ENCODE measurements around the gene PPP1R12B.
"Not testable (repeated sequence)": the region's sequence is repeated elsewhere in the genome, so short reads cannot be mapped to it uniquely, and the experiment has no call there.

PPP1R12B gene

DNA sequence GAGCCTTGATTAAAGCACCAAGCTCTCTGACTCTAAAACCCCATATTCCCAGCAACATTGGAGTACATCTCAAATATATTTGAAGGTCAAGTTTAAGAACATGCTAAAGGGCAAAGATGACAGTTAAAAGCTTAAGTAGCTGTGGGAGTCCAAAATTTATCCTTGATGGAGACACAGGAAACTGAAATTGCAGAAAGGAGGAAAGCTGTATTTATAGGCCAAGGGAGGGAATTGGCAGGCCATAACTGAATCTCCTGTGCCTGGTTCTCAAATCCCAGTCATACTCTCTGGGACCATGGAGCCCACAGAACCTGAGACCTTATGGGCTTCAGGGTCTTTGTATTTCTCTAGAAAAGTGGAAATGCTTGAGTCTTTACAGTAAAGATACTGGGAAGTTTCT is 193.9 kb downstream of the PPP1R12B start:
- DNase-seq; H3K9me3 Mint-ChIP-seq; ATAC-seq (replicated peaks); H3K4me3 Mint-ChIP-seq; H3K27ac Mint-ChIP-seq; H3K36me3 Mint-ChIP-seq; H3K27me3 Mint-ChIP-seq: not testable (repeated sequence)
- H3K4me1 Mint-ChIP-seq: peaks cover 30 to 40% of the 10 kb centered on the region in 2 donors

DNA sequence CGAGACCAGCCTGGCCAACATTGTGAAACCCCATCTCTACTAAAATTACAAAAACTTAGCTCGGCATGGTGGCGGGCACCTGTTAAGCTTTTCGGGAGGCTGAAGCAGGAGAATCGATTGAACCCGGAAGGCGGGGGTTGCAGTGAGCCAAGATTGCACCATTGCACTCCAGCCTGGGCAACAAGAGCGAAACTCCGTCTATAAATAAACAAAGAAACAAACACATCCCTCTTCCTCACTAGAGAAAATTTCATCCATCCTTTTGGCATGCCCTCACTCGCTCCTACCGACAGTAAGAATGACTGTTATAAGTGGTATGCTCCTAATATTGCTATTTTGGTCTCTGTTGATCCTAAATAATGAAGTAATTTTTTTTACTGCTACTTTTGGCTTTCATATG is 195.0 kb downstream of the PPP1R12B start:
- H3K4me3 Mint-ChIP-seq; H3K36me3 Mint-ChIP-seq; H3K27ac Mint-ChIP-seq; ATAC-seq (replicated peaks); DNase-seq; H3K9me3 Mint-ChIP-seq; H3K27me3 Mint-ChIP-seq: not testable (repeated sequence)
- peaks cover 30 to 35% of the 10 kb centered on the region in 2 donors for H3K4me1 Mint-ChIP-seq

DNA sequence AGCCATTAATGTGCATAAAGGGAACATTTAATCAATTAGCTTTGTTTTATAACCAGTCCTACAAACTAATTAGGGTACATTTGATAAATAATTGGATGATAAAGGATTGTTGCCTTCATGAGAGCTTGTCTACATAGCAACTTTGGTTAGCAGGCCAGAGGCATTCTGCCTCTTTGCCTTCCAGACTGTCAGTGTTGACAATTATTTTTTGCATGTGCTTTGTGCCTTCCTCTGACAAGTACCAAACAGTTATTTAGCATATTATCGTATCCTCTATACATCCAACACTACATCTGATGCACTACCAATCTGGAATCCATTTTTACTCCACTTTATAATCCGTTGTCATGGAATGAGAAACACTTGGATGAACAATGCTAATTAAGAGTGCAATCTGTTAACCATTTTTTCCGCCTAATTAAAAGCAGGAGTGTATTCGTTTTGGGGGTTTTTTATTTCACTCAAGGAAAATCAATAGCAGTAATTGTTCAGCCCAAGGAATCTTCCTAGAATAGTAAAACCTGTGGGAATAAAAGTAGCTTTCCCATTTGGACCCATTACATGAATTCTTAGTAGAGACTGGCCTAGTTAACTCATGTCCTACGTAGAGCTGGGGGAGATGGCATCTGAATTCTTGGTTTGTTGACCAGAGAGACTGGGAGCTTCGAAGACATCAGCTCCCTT is 196.4 kb downstream of the PPP1R12B start:
- H3K4me3 Mint-ChIP-seq; DNase-seq; H3K36me3 Mint-ChIP-seq; ATAC-seq (replicated peaks); H3K27ac Mint-ChIP-seq; H3K9me3 Mint-ChIP-seq; H3K27me3 Mint-ChIP-seq: not testable (repeated sequence)
- H3K4me1 Mint-ChIP-seq: peaks cover 19 to 22% of the 10 kb centered on the region in 2 donors

DNA sequence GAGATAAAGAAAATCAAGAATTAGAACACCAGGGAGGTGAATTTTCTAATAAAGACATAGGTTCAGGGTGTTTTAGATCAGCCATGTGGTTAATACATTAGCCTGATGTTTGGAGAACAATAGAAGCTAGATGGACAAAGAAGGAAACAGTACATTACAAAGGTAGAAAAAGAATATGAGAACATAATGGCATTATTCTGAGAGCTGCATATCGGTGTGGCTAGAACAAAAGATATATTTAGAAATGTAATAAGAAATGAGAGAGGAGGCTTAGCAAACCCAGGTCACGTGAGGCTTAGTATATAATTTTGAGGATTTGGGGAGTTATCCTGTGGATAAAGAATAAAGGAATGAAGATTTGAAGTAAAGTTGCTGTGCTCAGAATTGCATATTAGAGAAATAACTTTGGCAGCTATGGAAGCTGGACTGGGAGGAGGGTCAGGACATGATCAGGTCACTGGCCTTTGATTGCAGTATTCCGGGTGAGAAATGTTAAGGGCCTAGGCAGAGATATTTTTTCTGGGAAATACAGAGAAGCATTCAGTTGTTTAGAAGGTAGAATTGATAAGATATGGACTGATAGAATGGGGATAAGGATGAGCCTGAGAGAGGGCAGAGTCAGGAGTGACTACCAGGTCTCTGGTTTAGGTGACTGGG is 197.3 kb downstream of the PPP1R12B start:
- H3K4me3 Mint-ChIP-seq, H3K27me3 Mint-ChIP-seq: not testable (repeated sequence)

DNA sequence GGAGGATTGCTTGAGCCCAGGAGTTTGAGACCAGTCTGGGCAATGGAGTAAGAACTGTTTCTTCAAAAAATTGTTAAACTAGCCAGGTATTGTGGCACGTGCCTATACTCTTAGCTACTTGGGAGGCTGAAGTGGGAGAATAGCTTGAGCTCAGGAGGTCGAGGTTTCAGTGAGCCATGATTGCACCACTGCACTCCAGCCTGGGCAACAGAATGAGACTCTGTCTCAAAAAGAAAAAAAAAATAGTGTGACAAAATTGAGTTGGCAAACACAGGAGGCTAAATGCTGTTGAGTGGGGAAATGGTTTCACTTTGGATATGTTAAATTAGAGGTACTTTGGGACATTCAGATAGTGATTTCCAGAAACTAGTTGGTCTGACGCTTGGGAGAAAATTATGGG is 197.9 kb downstream of the PPP1R12B start:
- H3K27ac Mint-ChIP-seq: peak overlapping the region; percentile 7
- peak overlapping the region in 1 of 2 donors; percentile 33 for H3K4me3 Mint-ChIP-seq
- not testable (repeated sequence) for H3K27me3 Mint-ChIP-seq, H3K9me3 Mint-ChIP-seq, H3K36me3 Mint-ChIP-seq, DNase-seq
- H3K4me1 Mint-ChIP-seq: peaks cover 15 to 17% of the 10 kb centered on the region in 2 donors
- ATAC-seq (replicated peaks): peak in 1 of 2 donors; percentile 27

More for the DNA sequence above, 197.3 kb downstream of the PPP1R12B start:
- H3K4me1 Mint-ChIP-seq: peaks cover 15 to 17% of the 10 kb centered on the region in 2 donors
- ATAC-seq (replicated peaks); H3K27ac Mint-ChIP-seq; H3K36me3 Mint-ChIP-seq; H3K9me3 Mint-ChIP-seq; DNase-seq: not testable (repeated sequence)

DNA sequence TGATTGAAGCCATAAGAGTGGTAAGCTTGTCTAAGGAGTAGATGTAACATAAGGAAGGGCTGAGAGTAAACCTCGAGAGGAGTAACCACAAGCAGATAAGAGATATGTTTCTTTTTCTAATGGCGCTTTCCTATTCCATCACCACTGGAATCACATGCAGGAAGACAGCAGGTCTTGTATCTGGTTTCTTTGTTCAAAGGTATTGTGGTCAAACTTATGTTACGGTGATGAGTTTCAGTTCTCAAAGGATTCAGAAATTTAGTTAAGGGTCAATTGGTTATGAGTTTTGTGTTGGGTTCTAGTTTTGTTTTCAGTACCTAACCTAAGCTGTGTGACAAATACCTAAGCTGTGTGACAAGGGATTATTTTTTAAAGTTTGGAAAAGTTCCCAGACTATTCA is 198.3 kb downstream of the PPP1R12B start:
- Mint-ChIP-seq H3K4me1 (peaks cover 14 to 15% of the 10 kb centered on the region in 2 donors), H3K27ac (peak overlapping the region; percentile 7), H3K4me3 (peak overlapping the region in 1 of 2 donors; percentile 33)
- not testable (repeated sequence) for DNase-seq, H3K9me3 Mint-ChIP-seq, H3K27me3 Mint-ChIP-seq, H3K36me3 Mint-ChIP-seq
- peak; percentile 31 to 81 for ATAC-seq (replicated peaks)

DNA sequence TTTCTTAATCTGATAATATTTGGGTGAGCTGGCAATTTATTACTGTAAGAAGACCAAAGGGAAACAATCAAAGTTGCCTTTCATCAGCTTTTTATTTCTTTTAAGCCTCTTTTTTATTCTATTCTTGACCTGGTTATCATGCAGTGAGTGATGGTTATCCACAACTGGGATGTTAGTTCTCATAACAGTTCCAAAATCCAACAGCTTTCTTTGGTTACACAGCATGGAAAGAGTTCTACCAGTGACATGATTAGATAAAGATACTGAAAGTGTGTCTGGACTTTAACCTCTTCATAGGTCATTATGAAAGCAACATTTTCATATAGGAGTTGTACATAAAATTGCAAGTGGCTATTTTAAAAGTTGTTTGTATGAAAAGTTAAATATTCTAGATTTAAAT is 198.7 kb downstream of the PPP1R12B start:
- Mint-ChIP-seq H3K9me3 (no peaks in the 10 kb centered on the region), H3K27ac (no peak overlapping the region), H3K4me3 (no peak overlapping the region), H3K36me3 (peaks cover 0 to 2% of the 10 kb centered on the region in 2 donors), H3K4me1 (peaks cover 13 to 15% of the 10 kb centered on the region in 2 donors), H3K27me3 (no peaks in the 10 kb centered on the region)
- ATAC-seq (replicated peaks) (no peak), DNase-seq (no peak)

DNA sequence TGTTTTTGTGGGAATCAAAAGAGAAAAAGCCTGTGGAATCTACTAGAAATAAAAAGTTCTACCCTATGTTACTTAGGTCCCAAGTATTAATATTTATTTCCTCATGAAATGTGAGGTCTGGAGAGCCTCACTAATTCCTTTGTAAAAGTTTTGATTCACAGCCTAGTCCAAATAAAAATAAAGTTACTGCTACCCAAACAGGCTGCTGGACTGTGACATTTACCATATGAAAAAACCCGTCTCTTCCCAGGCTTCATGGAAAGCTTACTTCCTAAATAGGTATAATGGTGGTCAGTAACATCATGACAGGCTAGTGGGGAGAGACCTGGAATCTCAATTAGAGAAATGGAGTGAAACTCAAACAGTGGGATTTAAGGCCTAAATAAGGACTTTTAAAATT is 201.6 kb downstream of the PPP1R12B start:
- not testable (repeated sequence) for DNase-seq, H3K4me3 Mint-ChIP-seq

DNA sequence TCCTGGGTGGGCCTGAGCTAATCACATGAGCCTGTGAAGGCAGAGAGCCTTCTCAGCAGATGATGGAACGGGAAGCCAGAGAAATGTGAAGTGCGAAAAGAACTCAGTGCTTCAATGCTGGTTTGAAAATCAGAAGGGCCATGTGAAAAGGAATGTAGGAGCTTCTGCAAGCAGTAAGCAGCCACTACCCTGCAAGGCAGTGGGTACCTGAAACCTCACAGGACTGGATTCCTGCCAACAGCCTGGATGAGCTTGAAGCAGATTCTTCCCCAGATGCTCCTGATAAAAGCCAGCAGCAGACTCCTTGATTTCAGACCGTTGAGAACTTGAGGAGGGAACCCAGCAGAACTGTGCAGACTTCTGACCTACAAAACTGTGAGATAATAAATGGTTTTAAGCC is 203.2 kb downstream of the PPP1R12B start:
- H3K36me3 Mint-ChIP-seq: peaks cover 0 to 3% of the 10 kb centered on the region in 2 donors
- no peaks in the 10 kb centered on the region for H3K27me3 Mint-ChIP-seq
- ATAC-seq (replicated peaks): no peak
- peaks cover 20 to 21% of the 10 kb centered on the region in 2 donors for H3K4me1 Mint-ChIP-seq
- DNase-seq: no peak
- no peak overlapping the region for H3K4me3 Mint-ChIP-seq
- peaks cover 0 to 1% of the 10 kb centered on the region in 2 donors for H3K9me3 Mint-ChIP-seq
- no peak overlapping the region for H3K27ac Mint-ChIP-seq

More for the DNA sequence above, 201.6 kb downstream of the PPP1R12B start:
- H3K36me3 Mint-ChIP-seq; H3K9me3 Mint-ChIP-seq; H3K27me3 Mint-ChIP-seq; ATAC-seq (replicated peaks); H3K27ac Mint-ChIP-seq: not testable (repeated sequence)
- H3K4me1 Mint-ChIP-seq: peaks cover 25 to 31% of the 10 kb centered on the region in 2 donors

DNA sequence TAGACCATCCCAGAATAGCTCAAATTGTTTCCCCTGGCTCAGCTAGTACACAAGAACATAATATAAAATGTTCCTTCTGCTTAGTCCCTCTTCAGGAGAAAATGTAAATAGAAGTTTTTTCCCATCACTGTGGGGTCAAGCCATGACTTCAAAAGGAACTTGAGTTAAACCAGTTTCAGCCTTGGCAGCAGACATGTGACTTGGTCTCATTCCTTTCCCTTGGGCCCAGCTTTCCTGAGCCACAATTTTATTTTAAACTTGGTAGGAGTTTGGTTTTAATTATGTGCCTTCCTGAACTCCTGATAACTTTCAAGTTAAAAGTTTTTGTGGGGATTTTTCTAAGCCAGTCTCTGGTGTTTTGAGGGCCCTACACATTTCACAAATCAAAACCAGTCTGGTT is 204.1 kb downstream of the PPP1R12B start:
- ATAC-seq (replicated peaks); H3K27me3 Mint-ChIP-seq; H3K4me3 Mint-ChIP-seq; H3K36me3 Mint-ChIP-seq; H3K27ac Mint-ChIP-seq; H3K9me3 Mint-ChIP-seq; DNase-seq: not testable (repeated sequence)
- H3K4me1 Mint-ChIP-seq: peaks cover 14 to 16% of the 10 kb centered on the region in 2 donors

DNA sequence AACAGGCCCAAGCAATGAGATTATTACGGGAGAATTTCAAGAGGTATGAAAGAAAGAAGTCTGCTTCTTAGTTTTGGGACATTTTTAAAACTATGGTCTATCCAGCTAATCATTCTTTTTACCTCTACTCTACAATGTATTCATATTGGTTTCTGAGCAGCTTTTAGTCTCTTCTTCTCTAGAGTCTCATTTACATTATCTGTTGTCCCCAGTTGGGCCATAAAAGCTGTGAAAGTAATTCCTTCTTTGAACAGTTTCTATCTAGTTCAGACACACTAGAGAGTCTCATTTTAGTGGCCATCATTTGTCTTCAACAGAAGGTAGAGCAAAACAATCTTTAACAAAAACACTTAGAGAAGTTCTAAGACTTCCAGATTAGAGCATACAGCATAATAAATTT is 204.6 kb downstream of the PPP1R12B start:
- not testable (repeated sequence) for H3K36me3 Mint-ChIP-seq, H3K4me3 Mint-ChIP-seq, DNase-seq, H3K9me3 Mint-ChIP-seq, H3K27me3 Mint-ChIP-seq
- peaks cover 14 to 16% of the 10 kb centered on the region in 2 donors for H3K4me1 Mint-ChIP-seq
- H3K27ac Mint-ChIP-seq: peak overlapping the region; percentile 32
- ATAC-seq (replicated peaks): peak in 1 of 2 donors; percentile 16

DNA sequence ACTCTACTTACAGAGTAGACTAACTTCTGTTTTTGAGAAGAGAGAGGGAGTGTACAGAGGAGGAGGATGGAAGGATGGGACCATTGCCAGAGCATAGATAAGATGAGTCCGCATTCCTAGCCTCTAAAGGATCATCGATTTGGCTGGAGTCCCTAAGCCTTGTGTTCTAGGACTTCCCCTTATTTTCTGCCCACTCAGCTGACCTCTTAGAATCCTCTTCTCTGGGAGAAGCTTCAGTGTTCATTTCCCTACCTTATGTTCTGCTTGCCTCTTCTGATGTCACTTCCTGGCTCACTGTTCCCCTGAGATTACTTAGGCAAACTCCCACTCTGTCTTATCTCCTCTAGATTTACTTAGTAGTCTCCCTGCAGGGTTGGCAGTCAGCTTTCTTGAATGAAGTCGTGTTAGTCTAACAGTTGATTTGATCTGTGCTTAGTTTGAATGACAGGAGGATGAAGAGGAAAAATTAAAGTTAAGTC is 205.1 kb downstream of the PPP1R12B start:
- ATAC-seq (replicated peaks) (peak; percentile 92 to 99), DNase-seq (peak; percentile 26)
- H3K27me3 Mint-ChIP-seq: no peaks in the 10 kb centered on the region
- H3K27ac Mint-ChIP-seq: peak overlapping the region; percentile 32
- peak overlapping the region; percentile 14 to 60 for H3K4me3 Mint-ChIP-seq
- H3K36me3 Mint-ChIP-seq: peaks cover 0 to 3% of the 10 kb centered on the region in 2 donors
- H3K9me3 Mint-ChIP-seq: peaks cover 0 to 1% of the 10 kb centered on the region in 2 donors
- H3K4me1 Mint-ChIP-seq: peaks cover 14 to 21% of the 10 kb centered on the region in 2 donors

DNA sequence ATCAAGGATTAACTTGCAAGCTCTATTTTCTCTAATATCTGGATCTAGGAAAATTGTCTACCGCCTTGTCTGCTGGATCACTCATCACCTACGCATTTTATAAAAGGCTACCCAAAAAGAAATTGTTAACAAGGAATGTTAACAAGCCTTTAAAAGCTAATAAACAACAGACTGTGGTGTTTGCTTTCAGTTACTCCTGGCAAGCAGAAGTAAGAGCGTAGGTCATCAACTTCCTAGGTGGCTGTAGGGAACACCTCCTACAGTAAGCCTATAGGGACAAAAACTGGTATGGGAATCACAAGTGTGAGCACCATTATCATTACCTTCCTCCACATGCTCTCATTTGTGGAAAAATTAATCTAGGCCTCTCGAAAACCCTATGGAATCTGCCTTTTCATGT is 206.1 kb downstream of the PPP1R12B start:
- DNase-seq; H3K27me3 Mint-ChIP-seq; H3K4me3 Mint-ChIP-seq; H3K9me3 Mint-ChIP-seq; ATAC-seq (replicated peaks); H3K36me3 Mint-ChIP-seq; H3K27ac Mint-ChIP-seq: not testable (repeated sequence)
- peaks cover 14 to 27% of the 10 kb centered on the region in 2 donors for H3K4me1 Mint-ChIP-seq

DNA sequence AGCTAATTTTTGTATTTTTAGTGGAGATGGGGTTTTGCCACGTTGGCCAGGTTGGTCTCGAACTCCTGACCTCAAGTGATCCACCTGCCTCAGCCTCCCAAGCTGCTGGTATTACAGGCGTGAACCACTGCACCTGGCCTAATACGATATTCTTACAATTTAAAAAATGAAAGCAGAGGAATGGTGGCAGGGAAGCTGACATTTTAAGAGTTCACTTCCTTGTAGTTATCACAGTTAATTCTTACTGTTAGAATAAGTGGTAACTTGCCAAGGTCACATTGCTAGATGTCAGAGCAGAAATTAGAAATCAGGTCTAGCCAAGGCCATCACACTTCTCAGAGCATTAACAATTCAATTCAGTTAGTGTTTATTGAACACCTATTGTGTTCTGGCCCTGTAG is 207.5 kb downstream of the PPP1R12B start:
- not testable (repeated sequence) for DNase-seq; H3K27me3 Mint-ChIP-seq; H3K9me3 Mint-ChIP-seq; H3K36me3 Mint-ChIP-seq; H3K27ac Mint-ChIP-seq; H3K4me3 Mint-ChIP-seq; ATAC-seq (replicated peaks)
- H3K4me1 Mint-ChIP-seq: peaks cover 14 to 27% of the 10 kb centered on the region in 2 donors

DNA sequence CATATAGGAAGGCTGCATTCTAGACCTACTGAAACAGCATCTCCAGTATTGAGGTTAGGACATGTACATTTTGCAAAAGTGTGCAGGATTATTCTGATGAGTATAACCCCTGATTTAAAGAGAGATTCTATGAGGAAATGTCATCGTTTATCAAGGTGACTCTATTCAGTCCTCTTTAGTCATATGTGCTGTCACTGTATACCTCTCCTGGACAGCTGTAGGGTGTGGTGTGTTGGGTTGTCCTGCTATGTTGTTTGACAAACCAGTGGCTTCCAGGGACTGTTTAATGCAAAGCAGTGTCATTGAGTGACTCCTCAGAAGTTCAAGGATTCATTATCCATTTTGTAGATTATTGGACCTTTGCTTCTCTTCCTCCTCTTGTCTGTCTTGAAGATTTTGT is 209.2 kb downstream of the PPP1R12B start:
- ATAC-seq (replicated peaks); H3K9me3 Mint-ChIP-seq; DNase-seq; H3K4me3 Mint-ChIP-seq; H3K36me3 Mint-ChIP-seq; H3K27me3 Mint-ChIP-seq; H3K27ac Mint-ChIP-seq: not testable (repeated sequence)
- H3K4me1 Mint-ChIP-seq: peaks cover 17 to 31% of the 10 kb centered on the region in 2 donors
